Fibroblast of gingiva (primary cell): ENCODE results near the gene CHPT1.

Source experiments
- DNase-seq: peaks from one replicate; pipeline ENCODE4 v3.0.0-alpha.2; 2011; ENCODE audit warnings: low read depth

The CHPT1 gene

GRCh38 chr12:101763246-101763931, 65.9 kb downstream of the CHPT1 start:
- DNase-seq: no peak

- no peak for DNase-seq
These were observed 66.8 kb downstream of the CHPT1 start for GRCh38 chr12:101764051-101764792.

DNA sequence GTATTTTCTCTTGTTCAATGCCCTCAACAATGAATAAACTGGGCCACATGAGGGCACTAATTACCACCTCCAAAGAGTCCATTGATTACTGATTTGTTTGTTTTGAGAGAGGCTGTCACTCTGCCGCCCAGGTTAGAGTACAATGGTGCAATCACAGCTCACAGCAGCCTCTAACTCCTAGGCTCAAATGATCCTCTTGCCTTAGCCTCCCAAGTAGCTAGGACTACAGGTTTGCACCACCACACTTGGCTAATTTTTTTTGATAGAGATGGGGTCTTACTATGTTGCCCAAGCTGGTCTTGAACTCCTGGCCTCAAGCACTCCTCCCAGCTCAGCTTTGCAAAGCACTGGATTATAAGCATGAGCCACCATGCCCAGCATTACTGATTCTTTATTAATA, 70.1 kb downstream of the CHPT1 start:
- DNase-seq: no peak

DNA sequence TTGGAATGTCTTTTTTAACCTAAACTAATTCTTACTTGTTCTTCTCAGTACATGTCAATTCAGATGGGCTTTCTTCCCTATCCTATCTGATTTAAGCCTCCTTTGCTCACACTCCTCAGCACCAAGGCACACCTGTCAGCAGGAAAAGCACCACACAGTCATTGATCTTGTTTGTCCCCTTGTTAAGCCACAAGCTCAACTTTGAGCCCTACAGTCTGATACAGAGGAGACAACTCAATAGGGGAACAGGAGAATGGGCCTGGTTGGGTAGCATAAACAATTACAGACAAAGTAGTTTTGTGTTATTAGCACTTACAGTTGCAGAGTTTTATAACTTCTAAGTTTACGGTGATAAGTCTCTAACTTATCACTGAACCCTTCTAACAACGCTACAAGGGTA, 71.3 kb downstream of the CHPT1 start:
- no peak for DNase-seq

GRCh38 chr12:101769865-101770264, 72.4 kb downstream of the CHPT1 start:
- DNase-seq: no peak

GRCh38 chr12:101772012-101772775, 74.8 kb downstream of the CHPT1 start:
- no peak for DNase-seq

- peak; percentile 58 for DNase-seq
These were observed 76.3 kb downstream of the CHPT1 start for GRCh38 chr12:101773650-101774162.

GRCh38 chr12:101775816-101776215, 78.4 kb downstream of the CHPT1 start:
- no peak for DNase-seq

DNA sequence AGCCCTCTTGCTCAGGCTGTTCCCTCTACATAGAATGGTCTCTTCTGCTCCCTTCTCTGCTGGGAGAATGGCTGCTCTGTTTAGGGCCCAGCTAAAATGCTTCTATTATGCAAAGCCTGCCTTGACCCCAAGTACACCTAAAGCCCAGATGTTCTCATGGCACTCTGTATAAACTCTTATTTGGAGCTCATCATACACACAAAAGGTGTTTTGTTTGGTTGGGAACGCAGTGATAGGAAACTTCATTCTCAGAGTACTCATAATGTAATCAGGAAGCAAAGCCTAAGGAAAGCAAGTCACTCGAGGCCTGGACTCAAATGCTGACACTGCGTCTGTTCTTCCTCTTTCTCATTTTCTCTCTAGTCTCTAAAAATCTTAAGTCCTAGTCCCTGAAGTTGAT, 80.0 kb downstream of the CHPT1 start:
- no peak for DNase-seq

DNA sequence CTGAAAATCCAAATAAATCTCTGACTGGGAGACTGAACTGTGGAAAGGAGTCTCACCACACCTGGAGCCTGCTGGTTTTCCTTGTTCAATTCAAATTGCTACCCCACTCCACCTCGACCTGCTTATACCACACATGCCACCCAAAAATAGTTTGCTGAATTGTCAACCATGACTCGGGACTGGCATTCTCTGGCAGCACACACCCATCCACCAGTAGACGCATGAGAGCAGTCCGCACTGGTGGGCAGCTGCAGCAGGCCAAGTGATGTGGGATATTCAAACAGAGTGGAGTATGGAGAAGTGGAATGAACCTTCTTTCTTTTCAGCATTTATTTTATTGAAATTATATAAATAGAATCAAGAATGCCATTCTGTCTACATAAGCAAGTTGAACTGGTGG, 80.5 kb downstream of the CHPT1 start:
- DNase-seq: no peak
